GM12801 (cell line): ENCODE results near the gene ANKRD28.

Experiments used
- TF ChIP-seq, protein P1 (sequence below): IDR thresholded peaks from one replicate; pipeline ENCODE4 v1.5.1; 2011; ENCODE audit warnings: control low read depth; ENCODE audit not compliant: insufficient read length; ENCODE audit errors: extremely low read depth

ANKRD28 gene

DNA sequence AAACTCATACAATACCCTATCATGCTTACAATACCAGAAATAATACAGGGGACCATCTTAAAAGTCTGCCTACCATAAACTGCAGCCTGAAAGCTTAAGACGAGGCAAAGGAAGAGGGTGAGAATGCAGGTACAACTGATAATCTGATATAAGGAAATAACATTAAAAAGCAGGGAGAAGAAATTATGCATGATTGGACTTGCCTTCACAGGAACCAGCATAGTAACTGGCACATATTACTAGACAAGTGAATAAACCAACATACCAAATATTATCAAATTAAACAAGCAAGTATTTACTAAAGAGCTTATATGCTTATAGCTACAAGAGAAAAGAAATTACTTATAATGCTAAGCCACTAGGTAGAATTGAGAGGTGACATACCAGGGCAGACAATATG lies 18.7 kb downstream of the ANKRD28 start:
- TF ChIP-seq, protein P1, sequence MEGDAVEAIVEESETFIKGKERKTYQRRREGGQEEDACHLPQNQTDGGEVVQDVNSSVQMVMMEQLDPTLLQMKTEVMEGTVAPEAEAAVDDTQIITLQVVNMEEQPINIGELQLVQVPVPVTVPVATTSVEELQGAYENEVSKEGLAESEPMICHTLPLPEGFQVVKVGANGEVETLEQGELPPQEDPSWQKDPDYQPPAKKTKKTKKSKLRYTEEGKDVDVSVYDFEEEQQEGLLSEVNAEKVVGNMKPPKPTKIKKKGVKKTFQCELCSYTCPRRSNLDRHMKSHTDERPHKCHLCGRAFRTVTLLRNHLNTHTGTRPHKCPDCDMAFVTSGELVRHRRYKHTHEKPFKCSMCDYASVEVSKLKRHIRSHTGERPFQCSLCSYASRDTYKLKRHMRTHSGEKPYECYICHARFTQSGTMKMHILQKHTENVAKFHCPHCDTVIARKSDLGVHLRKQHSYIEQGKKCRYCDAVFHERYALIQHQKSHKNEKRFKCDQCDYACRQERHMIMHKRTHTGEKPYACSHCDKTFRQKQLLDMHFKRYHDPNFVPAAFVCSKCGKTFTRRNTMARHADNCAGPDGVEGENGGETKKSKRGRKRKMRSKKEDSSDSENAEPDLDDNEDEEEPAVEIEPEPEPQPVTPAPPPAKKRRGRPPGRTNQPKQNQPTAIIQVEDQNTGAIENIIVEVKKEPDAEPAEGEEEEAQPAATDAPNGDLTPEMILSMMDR, result no peak

- TF ChIP-seq, protein P1, result no peak
Observed at GRCh38 chr3:15778332-15778858, 19.4 kb downstream of the ANKRD28 start.

GRCh38 chr3:15771444-15771843 lies 26.3 kb downstream of the ANKRD28 start:
- TF ChIP-seq, protein P1, result no peak

DNA sequence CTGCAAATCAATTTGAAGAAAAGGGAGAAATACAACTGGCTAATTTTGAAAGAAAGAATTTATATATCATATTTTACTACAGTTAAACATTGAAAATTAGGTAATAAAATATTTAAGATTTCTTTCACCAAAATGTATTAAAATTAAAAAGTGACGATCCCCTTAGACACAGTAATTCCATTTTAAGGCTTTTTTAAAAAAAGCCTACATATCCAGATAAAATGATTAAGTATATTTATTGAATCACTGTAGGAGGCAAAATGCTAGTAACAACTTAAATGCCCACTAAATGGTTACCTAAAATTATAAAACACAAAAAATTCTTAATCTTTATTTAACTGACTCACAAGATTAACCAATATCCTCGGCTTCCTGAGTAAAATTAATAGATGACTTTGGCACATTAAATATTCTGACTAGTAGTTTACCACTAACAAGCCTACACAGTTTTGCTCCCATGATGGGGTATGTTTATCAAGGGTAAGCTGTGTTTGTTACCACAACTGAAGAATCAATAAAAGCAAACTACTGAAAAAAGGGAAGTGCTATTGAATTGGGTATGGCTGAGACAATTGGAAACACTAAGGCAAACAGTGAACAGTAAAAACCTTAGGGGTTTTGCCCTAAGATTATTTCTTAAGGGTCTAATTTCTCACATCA lies 28.4 kb downstream of the ANKRD28 start:
- TF ChIP-seq, protein P1, result no peak

DNA sequence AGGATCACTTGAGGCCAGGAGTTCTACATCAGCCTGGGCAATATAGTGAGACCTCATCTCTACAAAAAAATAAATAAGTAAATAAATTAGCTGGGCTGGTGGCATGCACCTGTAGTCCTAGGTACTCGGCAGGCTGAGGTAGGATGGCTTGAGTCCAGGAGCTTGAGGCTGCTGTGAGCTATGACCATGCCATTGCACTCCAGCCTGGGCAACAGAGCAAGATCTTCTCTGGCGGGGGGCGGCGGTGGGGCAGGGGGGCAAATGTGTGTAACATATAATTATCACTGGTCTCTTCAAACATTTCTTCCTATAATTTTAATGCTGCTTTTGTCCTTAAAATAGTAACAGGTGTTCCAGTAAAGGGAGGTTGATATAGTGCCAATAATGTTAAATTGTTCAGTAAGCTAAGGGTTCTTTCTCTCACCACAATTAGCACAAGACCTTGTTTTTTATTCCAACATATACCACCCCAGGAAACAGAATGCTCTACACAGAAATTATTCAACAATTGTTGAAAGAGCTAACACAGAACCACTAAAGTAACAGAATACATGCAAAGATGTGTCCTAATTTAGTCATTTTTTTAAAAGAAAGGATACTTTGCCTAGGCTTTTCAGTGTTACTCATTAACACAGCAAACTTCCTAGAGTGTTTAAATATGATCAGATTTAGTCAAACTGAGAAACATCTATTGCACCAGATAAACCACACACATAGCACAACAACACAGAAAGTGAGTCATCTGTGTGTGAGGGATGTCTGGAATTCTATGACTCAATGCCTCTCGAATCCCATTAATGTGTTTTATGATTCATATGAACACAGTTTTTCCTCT lies 29.1 kb downstream of the ANKRD28 start:
- TF ChIP-seq, protein P1, result no peak

- TF ChIP-seq, protein P1, result no peak
Observed at GRCh38 chr3:15766406-15766805, 31.4 kb downstream of the ANKRD28 start.

GRCh38 chr3:15758295-15758694 lies 39.5 kb downstream of the ANKRD28 start:
- TF ChIP-seq, protein P1, result no peak
